Tibial artery (tissue), 4 donors: ENCODE measurements around the gene CMSS1.

Experiments used
- DNase-seq, 2 donors: peaks; one replicate each; pipeline ENCODE4 v3.0.0-alpha.2; 2019
- H3K27ac ChIP-seq, 2 donors: fragments of 200-600 bp; sonication (generic) in 1 of 2; 1 replicate in 1 of 2; 2 replicates in 1 of 2; pipeline ENCODE4 v1.5.1; 2018 to 2019; ENCODE audit warnings: mild to moderate bottlenecking in 1 of 2
- H3K27me3 ChIP-seq, 2 donors: fragments of 200-600 bp; sonication (generic) in 1 of 2; one replicate each; pipeline versions ENCODE4 v1.5.1 to v1.6.0; 2016 to 2019
- H3K36me3 ChIP-seq, 3 donors: fragments of 200-600 bp; sonication (generic) in 2 of 3; one replicate each; pipeline ENCODE4 v1.5.1; 2016 to 2019; ENCODE audit warnings: mild to moderate bottlenecking in 2 of 3
- H3K4me1 ChIP-seq, 4 donors: fragments of 200-600 bp; sonication (generic) in 2 of 4; 1 replicate in 3 of 4; 2 replicates in 1 of 4; pipeline ENCODE4 v1.5.1; 2016 to 2019
- H3K4me3 ChIP-seq, 2 donors: fragments of 200-600 bp; sonication (generic) in 1 of 2; 1 replicate in 1 of 2; 2 replicates in 1 of 2; pipeline ENCODE4 v1.5.1; 2018 to 2019; ENCODE audit warnings: mild to moderate bottlenecking in 2 of 2
- H3K9me3 ChIP-seq, 3 donors: fragments of 200-600 bp; sonication (generic) in 1 of 3; one replicate each; pipeline ENCODE4 v1.5.1; 2016 to 2019
- intact Hi-C: fragments of 100-400 bp; cut with DNase I; formaldehyde crosslinking; loops from one replicate; pipeline ENCODE4 v1.15.0; 2023; ENCODE audit warnings: low total_unique reads
- TF ChIP-seq, protein P1 (sequence below), 2 experiments: fragments of 200-600 bp in 1 of 2; fragments of 450-650 bp in 1 of 2; IDR thresholded peaks; one replicate each; pipeline ENCODE4 v1.5.1; 2017 to 2019; ENCODE audit warnings: antibody characterized with exemption in 2 of 2, mild to moderate bottlenecking in 1 of 2, moderate library complexity in 1 of 2

Gene CMSS1

GRCh38 chr3:99981138-99981537 is 163.5 kb downstream of the CMSS1 start:
- Histone ChIP-seq H3K27me3 (no peaks in the 10 kb centered on the region), H3K27ac (no peak overlapping the region), H3K36me3 (no peaks in the 10 kb centered on the region), H3K4me3 (no peak overlapping the region), H3K9me3 (no peaks in the 10 kb centered on the region), H3K4me1 (peaks cover 0 to 5% (median 2%) of the 10 kb centered on the region in 4 donors)
- intact Hi-C loops, result no loop called here
- no peak for DNase-seq
- TF ChIP-seq, protein P1, sequence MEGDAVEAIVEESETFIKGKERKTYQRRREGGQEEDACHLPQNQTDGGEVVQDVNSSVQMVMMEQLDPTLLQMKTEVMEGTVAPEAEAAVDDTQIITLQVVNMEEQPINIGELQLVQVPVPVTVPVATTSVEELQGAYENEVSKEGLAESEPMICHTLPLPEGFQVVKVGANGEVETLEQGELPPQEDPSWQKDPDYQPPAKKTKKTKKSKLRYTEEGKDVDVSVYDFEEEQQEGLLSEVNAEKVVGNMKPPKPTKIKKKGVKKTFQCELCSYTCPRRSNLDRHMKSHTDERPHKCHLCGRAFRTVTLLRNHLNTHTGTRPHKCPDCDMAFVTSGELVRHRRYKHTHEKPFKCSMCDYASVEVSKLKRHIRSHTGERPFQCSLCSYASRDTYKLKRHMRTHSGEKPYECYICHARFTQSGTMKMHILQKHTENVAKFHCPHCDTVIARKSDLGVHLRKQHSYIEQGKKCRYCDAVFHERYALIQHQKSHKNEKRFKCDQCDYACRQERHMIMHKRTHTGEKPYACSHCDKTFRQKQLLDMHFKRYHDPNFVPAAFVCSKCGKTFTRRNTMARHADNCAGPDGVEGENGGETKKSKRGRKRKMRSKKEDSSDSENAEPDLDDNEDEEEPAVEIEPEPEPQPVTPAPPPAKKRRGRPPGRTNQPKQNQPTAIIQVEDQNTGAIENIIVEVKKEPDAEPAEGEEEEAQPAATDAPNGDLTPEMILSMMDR (IDR thresholded peaks at IDR 0.05), result no peak

DNA sequence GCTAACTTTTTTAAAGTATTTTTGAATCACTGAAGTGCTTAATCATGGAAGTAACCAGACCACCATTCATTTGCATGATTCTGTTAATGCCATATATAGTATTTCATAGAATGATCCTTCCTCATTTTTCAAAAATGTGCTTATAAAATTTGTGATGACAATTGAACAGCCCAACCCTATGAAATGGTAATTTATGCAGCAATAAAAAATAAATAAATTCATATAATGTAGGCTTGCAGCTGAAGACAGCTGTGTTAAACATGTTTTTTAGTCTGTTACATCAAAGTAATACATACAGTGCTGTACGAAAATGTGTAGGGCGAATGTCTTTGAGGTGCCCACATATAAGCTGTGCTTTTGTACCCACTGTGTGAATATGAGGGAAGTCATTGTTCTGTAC is 165.0 kb downstream of the CMSS1 start:
- no peaks in the 10 kb centered on the region for H3K36me3 ChIP-seq
- no peak overlapping the region for H3K4me3 ChIP-seq
- DNase-seq, result no peak
- H3K27me3 ChIP-seq, result no peaks in the 10 kb centered on the region
- intact Hi-C loops, result no loop called here
- no peaks in the 10 kb centered on the region for H3K9me3 ChIP-seq
- no peak overlapping the region for H3K27ac ChIP-seq
- TF ChIP-seq, protein P1 (IDR thresholded peaks at IDR 0.05), result no peak
- peaks cover 0 to 5% (median 2%) of the 10 kb centered on the region in 4 donors for H3K4me1 ChIP-seq

DNA sequence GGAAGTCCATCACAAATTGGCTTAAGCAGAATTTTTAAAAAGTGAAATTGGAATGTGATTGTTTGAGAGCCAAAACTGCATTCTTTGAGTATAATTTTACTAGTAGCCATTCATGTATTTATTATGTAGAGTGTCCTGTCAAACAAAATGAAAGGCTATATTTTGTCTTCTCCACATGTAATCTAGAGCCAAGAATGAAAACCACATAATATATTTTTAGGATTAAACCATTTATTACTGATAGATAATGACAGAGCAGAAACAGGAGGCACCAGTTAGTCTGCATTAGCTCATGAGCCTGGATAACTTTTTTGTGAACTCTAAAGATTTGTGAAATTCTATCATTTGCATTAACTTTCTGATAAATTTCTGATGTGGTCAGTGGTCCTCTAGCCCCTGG is 166.5 kb downstream of the CMSS1 start:
- no peak overlapping the region for H3K4me3 ChIP-seq
- intact Hi-C loops, result no loop called here
- TF ChIP-seq, protein P1 (IDR thresholded peaks at IDR 0.05), result no peak
- H3K36me3 ChIP-seq, result no peaks in the 10 kb centered on the region
- peaks cover 0 to 5% (median 2%) of the 10 kb centered on the region in 4 donors for H3K4me1 ChIP-seq
- H3K9me3 ChIP-seq, result no peaks in the 10 kb centered on the region
- H3K27me3 ChIP-seq, result no peaks in the 10 kb centered on the region
- no peak for DNase-seq
- no peak overlapping the region for H3K27ac ChIP-seq

GRCh38 chr3:99984668-99985067 is 167.0 kb downstream of the CMSS1 start:
- no peaks in the 10 kb centered on the region for H3K9me3 ChIP-seq

DNA sequence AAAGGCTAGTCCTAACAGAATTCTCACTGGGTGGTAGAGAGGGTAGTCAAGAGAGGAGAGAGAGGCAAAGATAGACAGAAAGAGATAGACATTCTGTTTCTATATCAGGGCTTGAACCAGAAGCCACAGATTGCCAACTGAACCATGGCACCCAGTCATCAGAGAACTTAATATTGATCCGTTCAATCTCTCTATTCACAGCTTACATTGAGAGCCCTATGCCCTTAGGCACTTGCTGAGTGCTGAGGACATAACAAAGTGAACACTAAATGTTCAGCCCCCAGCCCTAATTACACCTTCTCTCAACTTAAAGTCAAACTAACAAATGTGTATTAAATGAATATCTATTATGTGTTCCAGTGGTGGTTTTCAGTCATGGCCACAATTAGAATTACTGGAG is 172.5 kb downstream of the CMSS1 start:
- Histone ChIP-seq H3K27ac (no peak overlapping the region), H3K4me3 (no peak overlapping the region), H3K9me3 (no peaks in the 10 kb centered on the region), H3K27me3 (no peaks in the 10 kb centered on the region), H3K4me1 (no peaks in the 10 kb centered on the region), H3K36me3 (no peaks in the 10 kb centered on the region)
- intact Hi-C loops, result no loop called here
- DNase-seq, result no peak
- TF ChIP-seq, protein P1 (IDR thresholded peaks at IDR 0.05), result no peak

More at GRCh38 chr3:99984668-99985067, 167.0 kb downstream of the CMSS1 start:
- H3K36me3 ChIP-seq, result no peaks in the 10 kb centered on the region
- no peak overlapping the region for H3K4me3 ChIP-seq
- intact Hi-C loops, result no loop called here
- no peak for DNase-seq
- peaks cover 0 to 5% (median 2%) of the 10 kb centered on the region in 4 donors for H3K4me1 ChIP-seq
- TF ChIP-seq, protein P1 (IDR thresholded peaks at IDR 0.05), result no peak
- no peak overlapping the region for H3K27ac ChIP-seq
- H3K27me3 ChIP-seq, result no peaks in the 10 kb centered on the region

DNA sequence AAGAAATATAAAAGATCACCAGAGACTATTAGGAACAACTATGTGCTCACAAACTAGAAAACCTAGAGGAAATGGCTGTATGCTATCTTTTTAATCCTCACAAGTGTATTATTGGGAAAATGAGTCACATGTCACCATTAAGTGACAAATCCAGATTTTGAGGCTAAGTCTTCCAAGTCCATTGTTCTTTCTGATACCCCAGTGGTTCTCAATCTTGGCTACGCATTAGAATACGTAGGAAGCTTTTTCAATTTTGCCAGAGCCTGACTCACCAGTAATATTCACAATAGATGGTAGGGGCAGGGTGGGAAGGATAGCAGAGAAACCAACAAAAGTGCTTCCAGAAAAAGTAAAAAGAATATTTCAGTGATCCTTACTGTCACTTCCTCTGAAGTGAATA is 179.6 kb downstream of the CMSS1 start:
- H3K27ac ChIP-seq, result no peak overlapping the region
- no peak overlapping the region for H3K4me3 ChIP-seq
- no peaks in the 10 kb centered on the region for H3K36me3 ChIP-seq
- no peaks in the 10 kb centered on the region for H3K9me3 ChIP-seq
- intact Hi-C loops, result no loop called here
- DNase-seq, result no peak
- TF ChIP-seq, protein P1 (IDR thresholded peaks at IDR 0.05), result no peak
- H3K4me1 ChIP-seq, result peaks cover 0 to 8% (median 0%) of the 10 kb centered on the region in 4 donors
- H3K27me3 ChIP-seq, result no peaks in the 10 kb centered on the region
